ENCODE measurements around the gene PLCD1. TPM values are rescaled to one million over a fixed set of nuclear protein-coding genes. Genes with fewer than 3 reads are reported as not detected.
"Not testable (repeated sequence)": the region's sequence is repeated elsewhere in the genome, so short reads cannot be mapped to it uniquely, and the experiment has no call there.

Gene PLCD1
- total RNA-seq, 1 experiment from 2014 or later: 17.4 TPM

DNA sequence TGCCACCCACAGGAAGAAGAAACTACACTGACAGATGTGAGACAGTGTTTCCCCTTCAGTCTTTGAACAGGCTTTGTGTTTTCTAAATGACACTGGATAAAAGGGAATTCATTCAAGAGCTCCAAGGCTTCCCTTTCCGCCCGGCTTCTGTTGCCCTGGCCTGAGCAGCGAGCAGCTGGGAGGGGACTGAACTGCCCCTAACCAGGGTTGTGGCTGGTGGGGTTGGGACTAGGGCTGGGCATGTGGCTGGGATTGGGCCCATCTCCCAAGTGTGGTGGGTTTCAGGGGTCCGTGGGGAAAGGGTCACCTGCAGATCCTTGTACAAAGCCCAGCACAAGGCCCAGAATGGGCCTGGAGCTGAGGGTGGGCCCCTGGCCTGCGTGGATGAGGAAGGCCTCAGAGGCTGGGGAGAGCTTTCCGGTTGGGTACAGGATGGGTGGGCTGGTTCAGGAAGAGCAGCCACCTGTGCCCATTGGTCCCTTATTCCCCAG lies 28.4 kb downstream of the PLCD1 start:
- no peak for DNase-seq (ENCODE audit: low read depth)

GRCh38 chr3:38000242-38000916 lies 29.1 kb downstream of the PLCD1 start:
- no peak for DNase-seq (ENCODE audit: low read depth)

DNA sequence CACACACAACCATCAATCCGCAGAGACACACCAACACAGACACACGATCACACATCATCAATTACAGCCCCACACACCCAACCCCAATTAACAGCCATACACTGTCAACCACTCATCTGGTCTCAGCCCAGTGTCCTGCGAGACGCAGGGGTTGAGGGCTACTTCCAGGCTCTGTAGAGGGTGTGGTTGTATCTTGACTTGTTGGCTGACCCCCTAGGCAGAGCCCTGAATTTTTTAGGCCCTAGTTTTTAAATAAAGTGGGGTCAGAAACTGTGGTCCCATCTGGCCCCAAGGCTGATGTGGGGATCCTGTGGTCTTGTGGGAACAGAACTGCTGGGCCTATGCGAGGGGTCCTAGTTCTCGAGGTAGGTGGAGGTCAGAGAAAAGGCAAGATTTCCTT lies 29.6 kb downstream of the PLCD1 start:
- no peak for DNase-seq (ENCODE audit: low read depth)

- no peak for DNase-seq (ENCODE audit: low read depth)
These were observed 31.6 kb downstream of the PLCD1 start for GRCh38 chr3:37997791-37998370.

GRCh38 chr3:37997342-37997741 lies 32.1 kb downstream of the PLCD1 start:
- no peak for DNase-seq (ENCODE audit: low read depth)

DNA sequence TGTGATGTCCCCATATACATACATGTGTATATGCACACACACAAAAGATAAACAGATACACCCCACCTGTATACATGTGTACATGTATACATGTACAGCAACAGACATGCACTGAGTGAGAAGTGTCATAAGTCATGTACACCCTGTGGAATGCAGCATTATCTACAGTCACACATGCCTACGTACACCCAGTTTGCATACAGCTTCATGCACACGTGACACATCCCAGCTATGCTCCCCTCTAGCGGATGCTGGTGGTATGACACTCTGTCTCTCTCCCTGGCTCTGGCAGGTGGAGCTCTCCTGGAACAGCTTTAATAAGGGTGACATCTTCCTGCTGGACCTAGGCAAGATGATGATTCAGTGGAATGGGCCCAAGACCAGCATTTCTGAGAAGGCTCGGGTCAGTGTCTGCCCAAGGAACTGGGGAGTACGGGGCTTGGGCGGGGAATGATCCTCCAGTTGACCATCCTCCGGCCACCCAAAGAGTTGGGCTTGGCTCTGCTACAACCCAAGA lies 32.6 kb downstream of the PLCD1 start:
- peak; percentile 82 for DNase-seq (ENCODE audit: low read depth)

- DNase-seq (ENCODE audit: low read depth): no peak
These were observed 33.5 kb downstream of the PLCD1 start for GRCh38 chr3:37995652-37996641.

GRCh38 chr3:37994639-37994972 lies 34.8 kb downstream of the PLCD1 start:
- no peak for DNase-seq (ENCODE audit: low read depth)

GRCh38 chr3:37993820-37994638 lies 35.4 kb downstream of the PLCD1 start:
- peak; percentile 82 for DNase-seq (ENCODE audit: low read depth)

- DNase-seq (ENCODE audit: low read depth): no peak
These were observed 36.0 kb downstream of the PLCD1 start for GRCh38 chr3:37993460-37993819.

GRCh38 chr3:37993067-37993455 lies 36.4 kb downstream of the PLCD1 start:
- no peak for DNase-seq (ENCODE audit: low read depth)

GRCh38 chr3:37992271-37993066 lies 37.0 kb downstream of the PLCD1 start:
- DNase-seq (ENCODE audit: low read depth): no peak

DNA sequence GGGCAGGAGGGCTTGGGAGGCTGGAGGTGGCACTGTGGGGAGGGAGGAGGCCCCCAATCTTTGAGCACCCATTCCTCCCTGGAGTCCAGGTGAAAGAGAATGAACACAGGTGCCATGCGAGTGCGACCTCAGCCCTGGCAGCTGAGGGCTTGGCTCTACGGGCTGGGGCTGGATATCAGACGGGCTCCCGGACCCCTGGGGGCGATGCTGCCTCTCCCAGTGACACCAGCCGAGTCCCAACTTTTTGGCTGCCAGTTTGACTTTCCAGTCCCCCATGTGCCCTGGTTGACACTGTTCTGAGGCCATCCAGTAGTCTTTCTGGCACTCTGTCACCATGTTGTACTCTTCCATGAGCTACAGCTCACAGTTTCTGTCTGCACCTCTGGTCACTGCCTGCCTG lies 37.6 kb downstream of the PLCD1 start:
- DNase-seq (ENCODE audit: low read depth): no peak

GRCh38 chr3:37991109-37991508 lies 38.3 kb downstream of the PLCD1 start:
- DNase-seq (ENCODE audit: low read depth): no peak

DNA sequence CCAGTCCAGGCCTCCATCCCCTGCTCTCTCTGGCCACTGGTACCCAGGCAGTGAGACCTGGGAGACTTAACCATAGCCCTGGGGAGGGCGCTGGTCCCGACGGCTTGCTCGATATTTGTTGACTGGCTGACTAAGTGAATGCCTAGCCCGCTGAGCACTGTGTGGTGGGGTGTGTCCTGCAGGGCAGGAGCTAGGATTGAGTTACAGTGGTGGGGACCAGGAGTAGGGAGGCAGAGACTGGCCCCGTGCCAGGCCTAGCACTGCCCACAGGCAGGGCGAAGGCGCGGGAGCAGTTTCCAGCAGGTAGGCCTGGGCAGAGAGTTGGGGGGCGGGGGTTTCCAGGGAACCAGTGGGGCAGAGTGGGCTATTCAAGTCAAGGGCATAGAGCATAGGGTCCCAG lies 38.9 kb downstream of the PLCD1 start, which contains the start of gene VILL:
VILL (plus strand) TSS at position 260 of the 400 bp plus-strand sequence. CDS start 2,887 bp downstream, outside the sequence.
- no peak for DNase-seq (ENCODE audit: low read depth)

- DNase-seq (ENCODE audit: low read depth): no peak
These were observed 39.5 kb downstream of the PLCD1 start for GRCh38 chr3:37989821-37990480.

GRCh38 chr3:37988931-37989525 lies 40.4 kb downstream of the PLCD1 start:
- DNase-seq (ENCODE audit: low read depth): no peak

GRCh38 chr3:37988376-37988775 lies 41.1 kb downstream of the PLCD1 start:
- not testable (repeated sequence) for DNase-seq (ENCODE audit: low read depth)

GRCh38 chr3:37987751-37988179 lies 41.7 kb downstream of the PLCD1 start:
- DNase-seq (ENCODE audit: low read depth): peak; percentile 39

All from LHCN-M2 (cell line).